ENCODE results near the gene RNU6-7.

RNU6-7 gene

GRCh38 chr14:32217301-32217700 is 15.5 kb downstream of the RNU6-7 start:
- Mint-ChIP-seq H3K36me3 (ENCODE audit: low read depth) (no peaks in the 10 kb centered on the region), H3K4me1 (ENCODE audit: low read depth) (no peaks in the 10 kb centered on the region), H3K27me3 (peaks cover 11% of the 10 kb centered on the region), H3K27ac (no peak overlapping the region), H3K9me3 (no peaks in the 10 kb centered on the region), H3K4me3 (no peak overlapping the region)
- intact Hi-C loops (cut with micrococcal nuclease) = no loop called here

GRCh38 chr14:32224737-32225377 is 23.0 kb downstream of the RNU6-7 start:
- no peaks in the 10 kb centered on the region for H3K9me3 Mint-ChIP-seq
- no peaks in the 10 kb centered on the region for H3K36me3 Mint-ChIP-seq (ENCODE audit: low read depth)
- H3K4me1 Mint-ChIP-seq (ENCODE audit: low read depth) = peaks cover 8% of the 10 kb centered on the region
- H3K27ac Mint-ChIP-seq = no peak overlapping the region
- intact Hi-C loops (cut with micrococcal nuclease) = no loop called here
- no peak overlapping the region for H3K4me3 Mint-ChIP-seq
- H3K27me3 Mint-ChIP-seq = peaks cover 16% of the 10 kb centered on the region

- Mint-ChIP-seq H3K4me1 (ENCODE audit: low read depth) (peaks cover 8% of the 10 kb centered on the region), H3K36me3 (ENCODE audit: low read depth) (no peaks in the 10 kb centered on the region), H3K27ac (no peak overlapping the region), H3K4me3 (no peak overlapping the region), H3K27me3 (peaks cover 16% of the 10 kb centered on the region), H3K9me3 (no peaks in the 10 kb centered on the region)
- intact Hi-C loops (cut with micrococcal nuclease) = no loop called here
Measured at GRCh38 chr14:32225378-32225920, 23.6 kb downstream of the RNU6-7 start.

- no peak overlapping the region for H3K27ac Mint-ChIP-seq
- peaks cover 16% of the 10 kb centered on the region for H3K27me3 Mint-ChIP-seq
- no peaks in the 10 kb centered on the region for H3K36me3 Mint-ChIP-seq (ENCODE audit: low read depth)
- intact Hi-C loops (cut with micrococcal nuclease) = no loop called here
- peaks cover 8% of the 10 kb centered on the region for H3K4me1 Mint-ChIP-seq (ENCODE audit: low read depth)
- no peaks in the 10 kb centered on the region for H3K9me3 Mint-ChIP-seq
- H3K4me3 Mint-ChIP-seq = no peak overlapping the region
Measured at GRCh38 chr14:32226056-32226455, 24.2 kb downstream of the RNU6-7 start.

GRCh38 chr14:32230181-32230580 is 28.3 kb downstream of the RNU6-7 start:
- peaks cover 11% of the 10 kb centered on the region for H3K27me3 Mint-ChIP-seq
- H3K4me1 Mint-ChIP-seq (ENCODE audit: low read depth) = peaks cover 8% of the 10 kb centered on the region
- intact Hi-C loops (cut with micrococcal nuclease) = no loop called here
- H3K27ac Mint-ChIP-seq = no peak overlapping the region
- H3K36me3 Mint-ChIP-seq (ENCODE audit: low read depth) = no peaks in the 10 kb centered on the region
- H3K9me3 Mint-ChIP-seq = no peaks in the 10 kb centered on the region
- H3K4me3 Mint-ChIP-seq = no peak overlapping the region

- intact Hi-C loops (cut with micrococcal nuclease) = no loop called here
- Mint-ChIP-seq H3K27me3 (peaks cover 11% of the 10 kb centered on the region), H3K4me1 (ENCODE audit: low read depth) (peaks cover 8% of the 10 kb centered on the region), H3K9me3 (no peaks in the 10 kb centered on the region), H3K36me3 (ENCODE audit: low read depth) (no peaks in the 10 kb centered on the region), H3K4me3 (no peak overlapping the region), H3K27ac (no peak overlapping the region)
Measured at GRCh38 chr14:32230695-32231280, 28.9 kb downstream of the RNU6-7 start.

GRCh38 chr14:32232481-32232880 is 30.6 kb downstream of the RNU6-7 start:
- H3K27ac Mint-ChIP-seq = no peak overlapping the region
- no peaks in the 10 kb centered on the region for H3K9me3 Mint-ChIP-seq
- intact Hi-C loops (cut with micrococcal nuclease) = no loop called here
- peaks cover 8% of the 10 kb centered on the region for H3K4me1 Mint-ChIP-seq (ENCODE audit: low read depth)
- H3K27me3 Mint-ChIP-seq = peaks cover 14% of the 10 kb centered on the region
- no peaks in the 10 kb centered on the region for H3K36me3 Mint-ChIP-seq (ENCODE audit: low read depth)
- no peak overlapping the region for H3K4me3 Mint-ChIP-seq

- Mint-ChIP-seq H3K9me3 (no peaks in the 10 kb centered on the region), H3K27ac (no peak overlapping the region), H3K4me1 (ENCODE audit: low read depth) (peaks cover 1% of the 10 kb centered on the region), H3K27me3 (peaks cover 12% of the 10 kb centered on the region), H3K36me3 (ENCODE audit: low read depth) (no peaks in the 10 kb centered on the region), H3K4me3 (no peak overlapping the region)
- intact Hi-C loops (cut with micrococcal nuclease) = no loop called here
Measured at GRCh38 chr14:32233260-32233659, 31.4 kb downstream of the RNU6-7 start.

- no peak overlapping the region for H3K4me3 Mint-ChIP-seq
- intact Hi-C loops (cut with micrococcal nuclease) = no loop called here
- peaks cover 2% of the 10 kb centered on the region for H3K9me3 Mint-ChIP-seq
- no peaks in the 10 kb centered on the region for H3K4me1 Mint-ChIP-seq (ENCODE audit: low read depth)
- H3K27ac Mint-ChIP-seq = no peak overlapping the region
- peaks cover 2% of the 10 kb centered on the region for H3K27me3 Mint-ChIP-seq
- H3K36me3 Mint-ChIP-seq (ENCODE audit: low read depth) = no peaks in the 10 kb centered on the region
Measured at GRCh38 chr14:32244404-32244803, 42.6 kb downstream of the RNU6-7 start.

- H3K27me3 Mint-ChIP-seq = peaks cover 2% of the 10 kb centered on the region
- intact Hi-C loops (cut with micrococcal nuclease) = no loop called here
Measured at GRCh38 chr14:32246751-32247150, 44.9 kb downstream of the RNU6-7 start.

GRCh38 chr14:32249371-32249770 is 47.5 kb downstream of the RNU6-7 start:
- Mint-ChIP-seq H3K4me1 (ENCODE audit: low read depth) (no peaks in the 10 kb centered on the region), H3K27me3 (peaks cover 3% of the 10 kb centered on the region), H3K9me3 (no peaks in the 10 kb centered on the region), H3K36me3 (ENCODE audit: low read depth) (no peaks in the 10 kb centered on the region), H3K27ac (no peak overlapping the region), H3K4me3 (no peak overlapping the region)
- intact Hi-C loops (cut with micrococcal nuclease) = no loop called here

More at GRCh38 chr14:32246751-32247150, 44.9 kb downstream of the RNU6-7 start:
- Mint-ChIP-seq H3K9me3 (no peaks in the 10 kb centered on the region), H3K27ac (no peak overlapping the region), H3K4me3 (no peak overlapping the region), H3K4me1 (ENCODE audit: low read depth) (no peaks in the 10 kb centered on the region), H3K36me3 (ENCODE audit: low read depth) (no peaks in the 10 kb centered on the region)

GRCh38 chr14:32249780-32250179 is 47.9 kb downstream of the RNU6-7 start:
- H3K4me1 Mint-ChIP-seq (ENCODE audit: low read depth) = no peaks in the 10 kb centered on the region
- H3K4me3 Mint-ChIP-seq = no peak overlapping the region
- H3K36me3 Mint-ChIP-seq (ENCODE audit: low read depth) = no peaks in the 10 kb centered on the region
- peaks cover 3% of the 10 kb centered on the region for H3K27me3 Mint-ChIP-seq
- H3K27ac Mint-ChIP-seq = no peak overlapping the region
- H3K9me3 Mint-ChIP-seq = no peaks in the 10 kb centered on the region
- intact Hi-C loops (cut with micrococcal nuclease) = no loop called here

GRCh38 chr14:32250681-32251080 is 48.8 kb downstream of the RNU6-7 start:
- no peaks in the 10 kb centered on the region for H3K9me3 Mint-ChIP-seq
- H3K4me3 Mint-ChIP-seq = no peak overlapping the region
- no peak overlapping the region for H3K27ac Mint-ChIP-seq
- no peaks in the 10 kb centered on the region for H3K4me1 Mint-ChIP-seq (ENCODE audit: low read depth)
- H3K36me3 Mint-ChIP-seq (ENCODE audit: low read depth) = no peaks in the 10 kb centered on the region
- intact Hi-C loops (cut with micrococcal nuclease) = no loop called here
- H3K27me3 Mint-ChIP-seq = peaks cover 3% of the 10 kb centered on the region

- Mint-ChIP-seq H3K9me3 (no peaks in the 10 kb centered on the region), H3K4me1 (ENCODE audit: low read depth) (no peaks in the 10 kb centered on the region), H3K27me3 (peaks cover 3% of the 10 kb centered on the region), H3K4me3 (no peak overlapping the region), H3K36me3 (ENCODE audit: low read depth) (no peaks in the 10 kb centered on the region), H3K27ac (no peak overlapping the region)
- intact Hi-C loops (cut with micrococcal nuclease) = no loop called here
Measured at GRCh38 chr14:32251530-32251929, 49.7 kb downstream of the RNU6-7 start.

All from dendritic cell treated with granulocyte-macrophage colony-stimulating factor and Interleukin-4, amounts not matched to agents 40 ng/mL and 50 ng/mL, for 4 days (primary cell).